C4-2B (cell line): Measurements from ENCODE around the gene PFKP.

Experiments
- ZFX ChIP-seq: fragments of 450-650 bp; IDR thresholded peaks from 2 replicates; pipeline ENCODE4 v1.6.1; 2017
- TF ChIP-seq, protein P1 (sequence below): fragments of 450-650 bp; conservative IDR thresholded peaks from 2 replicates; pipeline ENCODE4 v1.5.1; 2017; ENCODE audit warnings: mild to moderate bottlenecking

GRCh38 chr10:3107426-3107961 lies 40.1 kb downstream of the PFKP start:
- TF ChIP-seq, protein P1, sequence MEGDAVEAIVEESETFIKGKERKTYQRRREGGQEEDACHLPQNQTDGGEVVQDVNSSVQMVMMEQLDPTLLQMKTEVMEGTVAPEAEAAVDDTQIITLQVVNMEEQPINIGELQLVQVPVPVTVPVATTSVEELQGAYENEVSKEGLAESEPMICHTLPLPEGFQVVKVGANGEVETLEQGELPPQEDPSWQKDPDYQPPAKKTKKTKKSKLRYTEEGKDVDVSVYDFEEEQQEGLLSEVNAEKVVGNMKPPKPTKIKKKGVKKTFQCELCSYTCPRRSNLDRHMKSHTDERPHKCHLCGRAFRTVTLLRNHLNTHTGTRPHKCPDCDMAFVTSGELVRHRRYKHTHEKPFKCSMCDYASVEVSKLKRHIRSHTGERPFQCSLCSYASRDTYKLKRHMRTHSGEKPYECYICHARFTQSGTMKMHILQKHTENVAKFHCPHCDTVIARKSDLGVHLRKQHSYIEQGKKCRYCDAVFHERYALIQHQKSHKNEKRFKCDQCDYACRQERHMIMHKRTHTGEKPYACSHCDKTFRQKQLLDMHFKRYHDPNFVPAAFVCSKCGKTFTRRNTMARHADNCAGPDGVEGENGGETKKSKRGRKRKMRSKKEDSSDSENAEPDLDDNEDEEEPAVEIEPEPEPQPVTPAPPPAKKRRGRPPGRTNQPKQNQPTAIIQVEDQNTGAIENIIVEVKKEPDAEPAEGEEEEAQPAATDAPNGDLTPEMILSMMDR, result no peak
- TF ChIP-seq ZFX, result no peak
